ENCODE results near the gene FNDC11.
"Not testable (repeated sequence)": the region's sequence is repeated elsewhere in the genome, so short reads cannot be mapped to it uniquely, and the experiment has no call there.

The FNDC11 gene

GRCh38 chr20:63599396-63600050, 45.6 kb downstream of the FNDC11 start:
- DNase-seq (ENCODE audit: low read depth): no peak

GRCh38 chr20:63601679-63602078, 47.7 kb downstream of the FNDC11 start:
- DNase-seq (ENCODE audit: low read depth): not testable (repeated sequence)

GRCh38 chr20:63602321-63602720, 48.4 kb downstream of the FNDC11 start:
- DNase-seq (ENCODE audit: low read depth): no peak
